WTC11 (cell line): ENCODE data around the gene ZNF574.

Experiments
- CREB1 ChIP-seq: sonication (generic); formaldehyde crosslinking; IDR thresholded peaks from 2 replicates; pipeline ENCODE4 v1.8.0; 2023; ENCODE audit warnings: mild to moderate bottlenecking, missing genetic modification reagents
- FOXJ3 ChIP-seq: sonication (generic); formaldehyde crosslinking; IDR thresholded peaks from 2 replicates; pipeline ENCODE4 v1.9.0; 2021; ENCODE audit warnings: missing genetic modification reagents, mild to moderate bottlenecking, borderline replicate concordance
- NR2C2 ChIP-seq: sonication (generic); formaldehyde crosslinking; IDR thresholded peaks from 2 replicates; pipeline ENCODE4 v1.8.0; 2022; ENCODE audit warnings: mild to moderate bottlenecking, missing genetic modification reagents
- ZNF317 ChIP-seq: sonication (generic); formaldehyde crosslinking; IDR thresholded peaks from 2 replicates; pipeline ENCODE4 v1.8.1; 2023; ENCODE audit warnings: low read depth, mild to moderate bottlenecking, moderate library complexity, missing genetic modification reagents, borderline replicate concordance
- ZNF423 ChIP-seq: fragments of 250-450 bp; sonication (Bioruptor Pico); IDR thresholded peaks from 2 replicates; pipeline ENCODE4 v2.1.2; 2022; ENCODE audit warnings: mild to moderate bottlenecking, moderate library complexity
- TF ChIP-seq, protein P1 (sequence below): fragments of 200-600 bp; IDR thresholded peaks from 2 replicates; pipeline ENCODE4 v1.8.0; 2022; ENCODE audit warnings: antibody characterized with exemption
- TF ChIP-seq, protein P2 (sequence below): sonication (generic); formaldehyde crosslinking; IDR thresholded peaks from 2 replicates; pipeline ENCODE4 v1.8.0; 2023; ENCODE audit warnings: missing genetic modification reagents
- TF ChIP-seq, protein P3 (sequence below): sonication (generic); formaldehyde crosslinking; IDR thresholded peaks from 2 replicates; pipeline ENCODE4 v1.8.1; 2022; ENCODE audit warnings: mild to moderate bottlenecking, moderate library complexity, missing genetic modification reagents
- TF ChIP-seq, protein P4 (sequence below): sonication (generic); formaldehyde crosslinking; IDR thresholded peaks from 2 replicates; pipeline ENCODE4 v1.8.0; 2022; ENCODE audit warnings: mild to moderate bottlenecking, missing genetic modification reagents
- TF ChIP-seq, protein P5 (sequence below): sonication (generic); formaldehyde crosslinking; IDR thresholded peaks from 2 replicates; pipeline ENCODE4 v1.8.1; 2022; ENCODE audit warnings: missing genetic modification reagents, borderline replicate concordance

DNA sequence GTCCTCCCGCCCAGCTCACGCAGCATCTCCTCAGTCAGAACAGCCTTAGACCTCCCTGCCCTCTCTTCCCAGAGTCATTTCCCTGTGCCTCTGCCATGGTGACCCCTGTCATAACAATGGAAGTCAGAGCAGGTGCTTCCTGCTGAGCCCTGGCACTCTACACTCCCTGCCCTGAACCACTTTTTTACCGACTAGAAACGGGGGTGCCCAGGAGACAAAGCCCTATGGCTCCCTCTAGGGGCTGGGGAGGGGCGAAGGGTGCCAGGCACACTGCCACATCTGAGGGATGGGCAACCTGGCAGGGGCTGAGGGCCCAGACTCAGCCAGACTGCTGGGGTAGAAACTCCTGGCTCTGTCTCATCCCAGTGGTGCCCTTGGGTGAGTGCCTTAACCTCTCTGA lies 16.4 kb downstream of the ZNF574 start:
- TF ChIP-seq, protein P1, sequence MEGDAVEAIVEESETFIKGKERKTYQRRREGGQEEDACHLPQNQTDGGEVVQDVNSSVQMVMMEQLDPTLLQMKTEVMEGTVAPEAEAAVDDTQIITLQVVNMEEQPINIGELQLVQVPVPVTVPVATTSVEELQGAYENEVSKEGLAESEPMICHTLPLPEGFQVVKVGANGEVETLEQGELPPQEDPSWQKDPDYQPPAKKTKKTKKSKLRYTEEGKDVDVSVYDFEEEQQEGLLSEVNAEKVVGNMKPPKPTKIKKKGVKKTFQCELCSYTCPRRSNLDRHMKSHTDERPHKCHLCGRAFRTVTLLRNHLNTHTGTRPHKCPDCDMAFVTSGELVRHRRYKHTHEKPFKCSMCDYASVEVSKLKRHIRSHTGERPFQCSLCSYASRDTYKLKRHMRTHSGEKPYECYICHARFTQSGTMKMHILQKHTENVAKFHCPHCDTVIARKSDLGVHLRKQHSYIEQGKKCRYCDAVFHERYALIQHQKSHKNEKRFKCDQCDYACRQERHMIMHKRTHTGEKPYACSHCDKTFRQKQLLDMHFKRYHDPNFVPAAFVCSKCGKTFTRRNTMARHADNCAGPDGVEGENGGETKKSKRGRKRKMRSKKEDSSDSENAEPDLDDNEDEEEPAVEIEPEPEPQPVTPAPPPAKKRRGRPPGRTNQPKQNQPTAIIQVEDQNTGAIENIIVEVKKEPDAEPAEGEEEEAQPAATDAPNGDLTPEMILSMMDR = no peak; the same call in 1 of the 2 replicates
- no peak for TF ChIP-seq ZNF317
- TF ChIP-seq ZNF423 (CRISPR knock-in tag) = no peak
- TF ChIP-seq, protein P2, sequence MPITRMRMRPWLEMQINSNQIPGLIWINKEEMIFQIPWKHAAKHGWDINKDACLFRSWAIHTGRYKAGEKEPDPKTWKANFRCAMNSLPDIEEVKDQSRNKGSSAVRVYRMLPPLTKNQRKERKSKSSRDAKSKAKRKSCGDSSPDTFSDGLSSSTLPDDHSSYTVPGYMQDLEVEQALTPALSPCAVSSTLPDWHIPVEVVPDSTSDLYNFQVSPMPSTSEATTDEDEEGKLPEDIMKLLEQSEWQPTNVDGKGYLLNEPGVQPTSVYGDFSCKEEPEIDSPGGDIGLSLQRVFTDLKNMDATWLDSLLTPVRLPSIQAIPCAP (CRISPR knock-in tag) = no peak
- TF ChIP-seq, protein P3, sequence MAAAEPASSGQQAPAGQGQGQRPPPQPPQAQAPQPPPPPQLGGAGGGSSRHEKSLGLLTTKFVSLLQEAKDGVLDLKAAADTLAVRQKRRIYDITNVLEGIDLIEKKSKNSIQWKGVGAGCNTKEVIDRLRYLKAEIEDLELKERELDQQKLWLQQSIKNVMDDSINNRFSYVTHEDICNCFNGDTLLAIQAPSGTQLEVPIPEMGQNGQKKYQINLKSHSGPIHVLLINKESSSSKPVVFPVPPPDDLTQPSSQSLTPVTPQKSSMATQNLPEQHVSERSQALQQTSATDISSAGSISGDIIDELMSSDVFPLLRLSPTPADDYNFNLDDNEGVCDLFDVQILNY = no peak
- TF ChIP-seq, protein P4, sequence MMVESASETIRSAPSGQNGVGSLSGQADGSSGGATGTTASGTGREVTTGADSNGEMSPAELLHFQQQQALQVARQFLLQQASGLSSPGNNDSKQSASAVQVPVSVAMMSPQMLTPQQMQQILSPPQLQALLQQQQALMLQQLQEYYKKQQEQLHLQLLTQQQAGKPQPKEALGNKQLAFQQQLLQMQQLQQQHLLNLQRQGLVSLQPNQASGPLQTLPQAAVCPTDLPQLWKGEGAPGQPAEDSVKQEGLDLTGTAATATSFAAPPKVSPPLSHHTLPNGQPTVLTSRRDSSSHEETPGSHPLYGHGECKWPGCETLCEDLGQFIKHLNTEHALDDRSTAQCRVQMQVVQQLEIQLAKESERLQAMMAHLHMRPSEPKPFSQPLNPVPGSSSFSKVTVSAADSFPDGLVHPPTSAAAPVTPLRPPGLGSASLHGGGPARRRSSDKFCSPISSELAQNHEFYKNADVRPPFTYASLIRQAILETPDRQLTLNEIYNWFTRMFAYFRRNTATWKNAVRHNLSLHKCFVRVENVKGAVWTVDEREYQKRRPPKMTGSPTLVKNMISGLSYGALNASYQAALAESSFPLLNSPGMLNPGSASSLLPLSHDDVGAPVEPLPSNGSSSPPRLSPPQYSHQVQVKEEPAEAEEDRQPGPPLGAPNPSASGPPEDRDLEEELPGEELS (CRISPR knock-in tag) = no peak
- TF ChIP-seq, protein P5, sequence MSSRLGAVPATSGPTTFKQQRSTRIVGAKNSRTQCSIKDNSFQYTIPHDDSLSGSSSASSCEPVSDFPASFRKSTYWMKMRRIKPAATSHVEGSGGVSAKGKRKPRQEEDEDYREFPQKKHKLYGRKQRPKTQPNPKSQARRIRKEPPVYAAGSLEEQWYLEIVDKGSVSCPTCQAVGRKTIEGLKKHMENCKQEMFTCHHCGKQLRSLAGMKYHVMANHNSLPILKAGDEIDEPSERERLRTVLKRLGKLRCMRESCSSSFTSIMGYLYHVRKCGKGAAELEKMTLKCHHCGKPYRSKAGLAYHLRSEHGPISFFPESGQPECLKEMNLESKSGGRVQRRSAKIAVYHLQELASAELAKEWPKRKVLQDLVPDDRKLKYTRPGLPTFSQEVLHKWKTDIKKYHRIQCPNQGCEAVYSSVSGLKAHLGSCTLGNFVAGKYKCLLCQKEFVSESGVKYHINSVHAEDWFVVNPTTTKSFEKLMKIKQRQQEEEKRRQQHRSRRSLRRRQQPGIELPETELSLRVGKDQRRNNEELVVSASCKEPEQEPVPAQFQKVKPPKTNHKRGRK (CRISPR knock-in tag) = no peak
- no peak for TF ChIP-seq NR2C2 (CRISPR knock-in tag)
- TF ChIP-seq FOXJ3 (CRISPR knock-in tag) = no peak
- TF ChIP-seq CREB1 (CRISPR knock-in tag) = no peak
